H9 (cell line): ENCODE measurements around the gene IFI35. TPM values are rescaled to one million over a fixed set of nuclear protein-coding genes. Genes with fewer than 3 reads are reported as not detected.

ENCODE experiments used
- DNase-seq: peaks from one replicate; pipeline ENCODE4 v3.0.0-alpha.2; 2017
- H2AFZ ChIP-seq: one replicate; pipeline ENCODE4 v1.6.1; 2013; ENCODE audit warnings: mild to moderate bottlenecking, low read length, control low read depth, moderate library complexity
- H2AK5ac ChIP-seq: 2 replicates; pipeline ENCODE4 v1.6.1; 2013; ENCODE audit warnings: low read length, control low read depth, mixed read lengths; ENCODE audit not compliant: insufficient read length
- H2BK120ac ChIP-seq: one replicate; pipeline ENCODE4 v1.6.1; 2013; ENCODE audit warnings: low read depth, mild to moderate bottlenecking, low read length, control low read depth, inconsistent platforms; ENCODE audit not compliant: poor library complexity, severe bottlenecking
- H2BK12ac ChIP-seq: 2 replicates; pipeline ENCODE4 v1.6.1; 2013; ENCODE audit warnings: low read length, control low read depth, mixed read lengths, low read depth; ENCODE audit not compliant: insufficient read length
- H2BK15ac ChIP-seq: 2 replicates; pipeline ENCODE4 v1.6.1; 2013; ENCODE audit warnings: low read depth, low read length, control low read depth
- H2BK20ac ChIP-seq: one replicate; pipeline ENCODE4 v1.6.1; 2013; ENCODE audit warnings: low read depth, mild to moderate bottlenecking, low read length, control low read depth, inconsistent platforms; ENCODE audit not compliant: poor library complexity, severe bottlenecking
- H2BK5ac ChIP-seq: 2 replicates; pipeline ENCODE4 v1.6.1; 2013; ENCODE audit warnings: low read length, control low read depth, mixed read lengths; ENCODE audit not compliant: insufficient read length
- H3K14ac ChIP-seq: 2 replicates; pipeline ENCODE4 v1.6.1; 2013; ENCODE audit warnings: low read length, control low read depth; ENCODE audit not compliant: insufficient read depth
- H3K18ac ChIP-seq: 2 replicates; pipeline ENCODE4 v1.6.1; 2013; ENCODE audit warnings: low read depth, mild to moderate bottlenecking, mixed read lengths, low read length, control low read depth; ENCODE audit not compliant: insufficient read length
- H3K23ac ChIP-seq: 2 replicates; pipeline ENCODE4 v1.6.1; 2013; ENCODE audit warnings: low read length, control low read depth, mixed read lengths, low read depth; ENCODE audit not compliant: insufficient read length
- H3K23me2 ChIP-seq: 2 replicates; pipeline ENCODE4 v1.6.1; 2013; ENCODE audit warnings: low read depth, mild to moderate bottlenecking, mixed read lengths, low read length, control low read depth; ENCODE audit not compliant: insufficient read length, poor library complexity, severe bottlenecking
- H3K27ac ChIP-seq: 2 replicates; pipeline ENCODE4 v1.5.1; 2013; ENCODE audit warnings: low read length, control low read depth, mixed read lengths, low read depth; ENCODE audit not compliant: insufficient read length
- H3K27me3 ChIP-seq: 2 replicates; pipeline ENCODE4 v1.6.1; 2013; ENCODE audit warnings: low read length, control low read depth, inconsistent platforms; ENCODE audit not compliant: insufficient read depth
- H3K4ac ChIP-seq: 2 replicates; pipeline ENCODE4 v1.6.1; 2013; ENCODE audit warnings: low read depth, mild to moderate bottlenecking, control low read depth, inconsistent platforms, low read length, moderate library complexity
- H3K4me1 ChIP-seq: 2 replicates; pipeline ENCODE4 v1.6.1; 2013; ENCODE audit warnings: low read length, control low read depth, inconsistent platforms; ENCODE audit not compliant: insufficient read depth
- H3K4me2 ChIP-seq: 2 replicates; pipeline ENCODE4 v1.6.1; 2013; ENCODE audit warnings: low read length, control low read depth, mixed read lengths; ENCODE audit not compliant: insufficient read length, insufficient read depth
- H3K56ac ChIP-seq: 2 replicates; pipeline ENCODE4 v1.6.1; 2013; ENCODE audit warnings: low read depth, mild to moderate bottlenecking, mixed read lengths, low read length, control low read depth; ENCODE audit not compliant: insufficient read length
- H3K79me1 ChIP-seq: 2 replicates; pipeline ENCODE4 v1.6.1; 2013; ENCODE audit warnings: low read depth, mild to moderate bottlenecking, moderate library complexity, low read length, control low read depth, inconsistent platforms; ENCODE audit not compliant: insufficient read depth, poor library complexity, severe bottlenecking
- H3K79me2 ChIP-seq: 2 replicates; pipeline ENCODE4 v1.6.1; 2013; ENCODE audit warnings: low read length, control low read depth, inconsistent platforms; ENCODE audit not compliant: insufficient read depth
- H3K9ac ChIP-seq: 2 replicates; pipeline ENCODE4 v1.6.1; 2013; ENCODE audit warnings: low read length, control low read depth, mixed read lengths; ENCODE audit not compliant: insufficient read length; ENCODE audit errors: extremely low read depth
- H3K9me3 ChIP-seq: one replicate; pipeline ENCODE4 v1.6.1; 2013; ENCODE audit warnings: low read depth, low read length, inconsistent platforms; ENCODE audit not compliant: control insufficient read depth
- H3T11ph ChIP-seq: one replicate; pipeline ENCODE4 v1.6.1; 2013; ENCODE audit warnings: mild to moderate bottlenecking, low read length, control low read depth, inconsistent platforms
- H4K20me1 ChIP-seq: one replicate; pipeline ENCODE4 v1.6.1; 2013; ENCODE audit not compliant: control insufficient read depth, insufficient read length, insufficient read depth
- H4K5ac ChIP-seq: 2 replicates; pipeline ENCODE4 v1.6.1; 2013; ENCODE audit warnings: low read depth, mild to moderate bottlenecking, mixed read lengths, low read length, control low read depth; ENCODE audit not compliant: insufficient read length
- H4K8ac ChIP-seq: replicated peaks from 2 replicates; pipeline ENCODE4 v1.6.1; 2013; ENCODE audit warnings: low read length, control low read depth, mixed read lengths, low read depth; ENCODE audit not compliant: insufficient read length
- H4K91ac ChIP-seq: 2 replicates; pipeline ENCODE4 v1.6.1; 2013; ENCODE audit warnings: low read depth, mild to moderate bottlenecking, moderate library complexity, mixed read lengths, low read length, control low read depth; ENCODE audit not compliant: insufficient read length
- H3K27ac Mint-ChIP-seq, 3 experiments: 2 replicates in 2 of 3; 3 replicates in 1 of 3; pipeline ENCODE4 v1.8.0; 2020 to 2021; ENCODE audit warnings: mixed read lengths in 3 of 3, mild to moderate bottlenecking in 1 of 3, moderate library complexity in 1 of 3
- H3K27me3 Mint-ChIP-seq: 2 replicates; pipeline ENCODE4 v1.8.0; 2021; ENCODE audit warnings: low read depth, mild to moderate bottlenecking, moderate library complexity, mixed read lengths
- H3K36me3 Mint-ChIP-seq, 3 experiments: 2 replicates in 2 of 3; 3 replicates in 1 of 3; pipeline ENCODE4 v1.8.0; 2020 to 2021; ENCODE audit warnings: low read depth in 3 of 3, mixed read lengths in 3 of 3; ENCODE audit not compliant: insufficient read depth in 1 of 3
- H3K4me1 Mint-ChIP-seq, 2 experiments: 2 replicates each; pipeline ENCODE4 v1.8.0; 2020; ENCODE audit warnings: mixed read lengths in 2 of 2
- H3K4me3 Mint-ChIP-seq, 2 experiments: 2 replicates in 1 of 2; 3 replicates in 1 of 2; pipeline ENCODE4 v1.8.0; 2020 to 2021; ENCODE audit warnings: mild to moderate bottlenecking in 2 of 2, mixed read lengths in 2 of 2, moderate library complexity in 1 of 2
- H3K9me3 Mint-ChIP-seq, 2 experiments: 2 replicates in 1 of 2; 3 replicates in 1 of 2; pipeline ENCODE4 v1.8.0; 2020; ENCODE audit warnings: mild to moderate bottlenecking in 2 of 2, mixed read lengths in 2 of 2, moderate library complexity in 1 of 2
- WGBS: extraction: QIAGEN DNeasy Blood & Tissue Kit; methylation state at CpG from one replicate; pipeline ENCODE4 v1.1.7; 2013; ENCODE audit warnings: missing lambda C conversion rate, low lambda C conversion rate, mixed read lengths; ENCODE audit not compliant: insufficient read length; ENCODE audit errors: extremely low coverage; 5-methylcytosine and 5-hydroxymethylcytosine counted together
- total RNA-seq: library from RNA; stranded (reverse); gene quantifications from 2 replicates; pipeline ENCODE4 v1.2.1, GENCODE V29; 2021
- TF ChIP-seq, protein P1 (sequence below): fragments of 200-600 bp; sonication (generic); conservative IDR thresholded peaks from 3 replicates; pipeline ENCODE4 v1.8.0; 2021; ENCODE audit warnings: antibody characterized with exemption, mild to moderate bottlenecking

IFI35 gene
- total RNA-seq, 1 experiment from 2014 or later = 4.2 TPM

DNA sequence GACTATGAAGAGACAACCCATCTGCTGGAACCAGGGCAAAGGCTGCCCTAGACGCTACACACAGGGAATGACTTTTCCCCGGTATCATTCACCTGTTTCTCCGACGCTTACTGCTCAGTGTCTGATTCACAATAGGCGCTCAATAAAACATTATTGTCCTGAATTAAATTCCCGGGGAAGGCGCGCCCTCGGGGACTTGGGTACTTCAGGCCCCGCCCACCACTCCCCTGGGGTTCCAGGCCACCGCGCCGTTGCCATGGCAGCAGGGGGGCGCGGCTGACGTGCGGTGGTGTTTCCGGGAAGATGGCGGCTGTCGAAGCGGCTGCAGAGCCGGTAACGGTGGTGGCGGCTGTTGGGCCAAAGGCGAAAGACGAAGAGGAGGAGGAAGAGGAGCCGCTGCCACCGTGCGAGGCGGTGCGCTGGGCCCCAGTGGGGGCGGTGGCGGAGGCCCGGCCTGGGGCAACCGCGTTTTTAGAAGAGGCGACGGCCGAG is 26.3 kb upstream of the IFI35 start, which contains the start of gene RUNDC1:
TSS of gene RUNDC1 (plus strand) at position 292 of the 492 bp plus-strand sequence. CDS start at position 304, 12 bp downstream.
- Histone ChIP-seq H3K27me3 (no peaks in the 10 kb centered on the region), H3K9ac (peak within 1 kb of the TSS; percentile 13), H3K4ac (no peak within 1 kb of the TSS), H4K8ac (no peak within 1 kb of the TSS), H3T11ph (no peak within 1 kb of the TSS), H4K5ac (no peak within 1 kb of the TSS), H2BK15ac (no peak within 1 kb of the TSS), H3K56ac (no peak within 1 kb of the TSS), H3K14ac (peak within 1 kb of the TSS; percentile 34; the same call in 1 of the 2 replicates), H2BK120ac (no peak within 1 kb of the TSS), H2BK12ac (no peak within 1 kb of the TSS), H3K18ac (peak within 1 kb of the TSS; percentile 60), H3K27ac (no peak within 1 kb of the TSS), H3K4me1 (peaks cover 2% of the 10 kb centered on the region; the same call in 1 of the 2 replicates), H2AK5ac (no peak within 1 kb of the TSS), H4K20me1 (peaks cover 2% of the 10 kb centered on the region), H3K23me2 (peaks cover 12% of the 10 kb centered on the region), H4K91ac (no peak within 1 kb of the TSS), H3K23ac (no peak within 1 kb of the TSS), H3K79me2 (peaks cover 4% of the 10 kb centered on the region; the same call in 1 of the 2 replicates), H3K79me1 (no peaks in the 10 kb centered on the region), H3K9me3 (no peaks in the 10 kb centered on the region), H3K4me2 (peak within 1 kb of the TSS; percentile 85), H2BK5ac (no peak within 1 kb of the TSS), H2AFZ (peak within 1 kb of the TSS; percentile 6), H2BK20ac (no peak within 1 kb of the TSS)
- TF ChIP-seq, protein P1, sequence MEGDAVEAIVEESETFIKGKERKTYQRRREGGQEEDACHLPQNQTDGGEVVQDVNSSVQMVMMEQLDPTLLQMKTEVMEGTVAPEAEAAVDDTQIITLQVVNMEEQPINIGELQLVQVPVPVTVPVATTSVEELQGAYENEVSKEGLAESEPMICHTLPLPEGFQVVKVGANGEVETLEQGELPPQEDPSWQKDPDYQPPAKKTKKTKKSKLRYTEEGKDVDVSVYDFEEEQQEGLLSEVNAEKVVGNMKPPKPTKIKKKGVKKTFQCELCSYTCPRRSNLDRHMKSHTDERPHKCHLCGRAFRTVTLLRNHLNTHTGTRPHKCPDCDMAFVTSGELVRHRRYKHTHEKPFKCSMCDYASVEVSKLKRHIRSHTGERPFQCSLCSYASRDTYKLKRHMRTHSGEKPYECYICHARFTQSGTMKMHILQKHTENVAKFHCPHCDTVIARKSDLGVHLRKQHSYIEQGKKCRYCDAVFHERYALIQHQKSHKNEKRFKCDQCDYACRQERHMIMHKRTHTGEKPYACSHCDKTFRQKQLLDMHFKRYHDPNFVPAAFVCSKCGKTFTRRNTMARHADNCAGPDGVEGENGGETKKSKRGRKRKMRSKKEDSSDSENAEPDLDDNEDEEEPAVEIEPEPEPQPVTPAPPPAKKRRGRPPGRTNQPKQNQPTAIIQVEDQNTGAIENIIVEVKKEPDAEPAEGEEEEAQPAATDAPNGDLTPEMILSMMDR = no peak
- peak within 1 kb of the TSS; percentile 67 to 99 (median 97) for H3K27ac Mint-ChIP-seq
- WGBS = no CpG with 5 or more reads among the region's 39 CpGs
- DNase-seq = peak; percentile 95
- H3K27me3 Mint-ChIP-seq = no peaks in the 10 kb centered on the region
- peaks cover 0 to 20% (median 4%) of the 10 kb centered on the region in 3 experiments; a peak in 5 of 7 replicates for H3K36me3 Mint-ChIP-seq
- H3K4me3 Mint-ChIP-seq = peak within 1 kb of the TSS; percentile 95 to 100
- H3K9me3 Mint-ChIP-seq = no peaks in the 10 kb centered on the region; a peak in 2 of 5 replicates
- H3K4me1 Mint-ChIP-seq = peaks cover 17 to 23% of the 10 kb centered on the region in 2 experiments
